ENCODE results near the gene MAMLD1.

MAMLD1 gene

DNA sequence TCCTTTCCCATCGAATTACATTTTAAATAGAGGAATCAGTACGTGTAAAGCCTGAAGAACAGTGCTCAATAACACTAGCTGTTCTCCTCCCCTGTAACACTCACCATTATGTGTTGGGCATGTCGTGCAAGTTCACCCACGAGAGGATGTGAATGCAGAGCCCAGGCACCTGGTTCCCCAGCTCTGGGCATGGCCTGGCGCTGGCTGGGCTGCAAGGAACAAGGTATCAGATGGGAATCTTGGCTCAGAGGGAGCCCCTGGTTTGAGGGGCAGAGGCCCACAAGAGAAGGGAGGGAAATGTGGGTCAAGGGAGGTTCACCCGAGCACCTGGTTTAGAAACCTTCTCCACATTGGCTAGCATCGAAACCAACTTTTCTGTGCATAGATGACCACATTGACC lies 163.6 kb downstream of the MAMLD1 start:
- TF ChIP-seq ESRRG (CRISPR knock-in tag; IDR thresholded peaks at IDR 0.05) = no peak
- no peak for TF ChIP-seq PPARA (CRISPR knock-in tag; IDR thresholded peaks at IDR 0.05; ENCODE audit: borderline replicate concordance)
- ATAC-seq = no peak

DNA sequence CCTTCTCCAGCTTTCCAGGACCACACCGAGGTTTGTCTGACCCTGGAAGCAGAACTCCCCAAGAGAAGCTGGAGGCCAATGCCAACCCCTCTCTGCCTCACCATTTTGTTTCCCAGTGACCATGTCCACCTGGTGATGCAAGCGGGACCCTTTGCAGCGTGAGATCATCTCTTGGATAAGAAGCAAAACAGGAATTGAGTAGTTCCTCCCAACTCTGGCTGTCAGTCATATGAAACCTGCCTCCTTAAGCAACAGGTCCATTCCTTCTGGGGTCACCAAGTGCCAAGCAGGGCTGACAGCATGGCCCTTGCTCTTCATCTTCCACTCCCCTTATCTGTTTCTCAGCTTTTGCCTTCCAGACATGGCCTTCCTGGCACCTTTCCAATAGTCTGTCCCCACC lies 164.0 kb downstream of the MAMLD1 start:
- TF ChIP-seq CSDC2 (CRISPR knock-in tag; IDR thresholded peaks at IDR 0.05) (no peak), ISL1 (CRISPR knock-in tag; IDR thresholded peaks at IDR 0.05) (no peak), GLIS3 (CRISPR knock-in tag; IDR thresholded peaks at IDR 0.05) (no peak), ZNF70 (CRISPR knock-in tag; IDR thresholded peaks at IDR 0.05) (no peak), ZFP30 (CRISPR knock-in tag; IDR thresholded peaks at IDR 0.05) (no peak), TCF4 (CRISPR knock-in tag; IDR thresholded peaks at IDR 0.05; ENCODE audit: borderline replicate concordance) (no peak), PPARA (CRISPR knock-in tag; IDR thresholded peaks at IDR 0.05; ENCODE audit: borderline replicate concordance) (no peak), BACH2 (CRISPR knock-in tag; IDR thresholded peaks at IDR 0.05; ENCODE audit: borderline replicate concordance) (no peak), ESRRG (CRISPR knock-in tag; IDR thresholded peaks at IDR 0.05) (no peak), RARB (CRISPR knock-in tag; IDR thresholded peaks at IDR 0.05) (no peak)
- TF ChIP-seq, protein P1, sequence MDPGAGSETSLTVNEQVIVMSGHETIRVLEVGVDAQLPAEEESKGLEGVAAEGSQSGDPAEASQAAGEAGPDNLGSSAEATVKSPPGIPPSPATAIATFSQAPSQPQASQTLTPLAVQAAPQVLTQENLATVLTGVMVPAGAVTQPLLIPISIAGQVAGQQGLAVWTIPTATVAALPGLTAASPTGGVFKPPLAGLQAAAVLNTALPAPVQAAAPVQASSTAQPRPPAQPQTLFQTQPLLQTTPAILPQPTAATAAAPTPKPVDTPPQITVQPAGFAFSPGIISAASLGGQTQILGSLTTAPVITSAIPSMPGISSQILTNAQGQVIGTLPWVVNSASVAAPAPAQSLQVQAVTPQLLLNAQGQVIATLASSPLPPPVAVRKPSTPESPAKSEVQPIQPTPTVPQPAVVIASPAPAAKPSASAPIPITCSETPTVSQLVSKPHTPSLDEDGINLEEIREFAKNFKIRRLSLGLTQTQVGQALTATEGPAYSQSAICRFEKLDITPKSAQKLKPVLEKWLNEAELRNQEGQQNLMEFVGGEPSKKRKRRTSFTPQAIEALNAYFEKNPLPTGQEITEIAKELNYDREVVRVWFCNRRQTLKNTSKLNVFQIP (CRISPR knock-in tag; IDR thresholded peaks at IDR 0.05; ENCODE audit: borderline replicate concordance, low read depth) = no peak
- ATAC-seq = no peak

DNA sequence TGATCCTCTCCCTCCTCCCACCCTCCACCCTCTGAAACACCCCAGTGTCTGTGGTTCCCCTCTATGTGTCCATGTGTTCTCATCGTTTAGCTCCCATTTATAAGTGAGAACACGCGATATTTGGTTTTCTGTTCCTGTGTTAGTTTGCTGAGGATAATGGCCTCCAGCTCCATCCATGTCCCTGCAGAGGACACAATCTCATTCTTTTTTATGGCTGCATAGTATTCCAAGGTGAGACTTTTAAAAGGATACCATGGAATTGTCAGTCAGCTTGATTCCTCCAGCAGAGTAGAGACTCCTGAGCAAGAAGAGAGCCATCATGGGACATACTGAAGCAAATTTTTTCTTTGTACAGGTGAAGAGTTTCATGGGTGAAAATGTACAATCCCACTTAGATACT lies 166.5 kb downstream of the MAMLD1 start:
- no peak for ATAC-seq
- TF ChIP-seq ISL1 (CRISPR knock-in tag; IDR thresholded peaks at IDR 0.05) (no peak), OSR1 (CRISPR knock-in tag; IDR thresholded peaks at IDR 0.05) (no peak), ZNF565 (CRISPR knock-in tag; conservative IDR thresholded peaks at IDR 0.05; ENCODE audit: low read depth) (no peak), TOX (CRISPR knock-in tag; IDR thresholded peaks at IDR 0.05; ENCODE audit: borderline replicate concordance) (no peak), GLIS3 (CRISPR knock-in tag; IDR thresholded peaks at IDR 0.05) (no peak), ZNF70 (CRISPR knock-in tag; IDR thresholded peaks at IDR 0.05) (no peak), RARB (CRISPR knock-in tag; IDR thresholded peaks at IDR 0.05) (no peak), ZFP30 (CRISPR knock-in tag; IDR thresholded peaks at IDR 0.05) (no peak), ESRRG (CRISPR knock-in tag; IDR thresholded peaks at IDR 0.05) (no peak), SNAI2 (CRISPR knock-in tag; IDR thresholded peaks at IDR 0.05) (no peak), ZC3H10 (CRISPR knock-in tag; IDR thresholded peaks at IDR 0.05) (no peak), ZFP3 (CRISPR knock-in tag; IDR thresholded peaks at IDR 0.05) (no peak), ARNTL (CRISPR knock-in tag; IDR thresholded peaks at IDR 0.05; ENCODE audit: borderline replicate concordance, low read depth) (no peak), PPARA (CRISPR knock-in tag; IDR thresholded peaks at IDR 0.05; ENCODE audit: borderline replicate concordance) (no peak)
- TF ChIP-seq, protein P2, sequence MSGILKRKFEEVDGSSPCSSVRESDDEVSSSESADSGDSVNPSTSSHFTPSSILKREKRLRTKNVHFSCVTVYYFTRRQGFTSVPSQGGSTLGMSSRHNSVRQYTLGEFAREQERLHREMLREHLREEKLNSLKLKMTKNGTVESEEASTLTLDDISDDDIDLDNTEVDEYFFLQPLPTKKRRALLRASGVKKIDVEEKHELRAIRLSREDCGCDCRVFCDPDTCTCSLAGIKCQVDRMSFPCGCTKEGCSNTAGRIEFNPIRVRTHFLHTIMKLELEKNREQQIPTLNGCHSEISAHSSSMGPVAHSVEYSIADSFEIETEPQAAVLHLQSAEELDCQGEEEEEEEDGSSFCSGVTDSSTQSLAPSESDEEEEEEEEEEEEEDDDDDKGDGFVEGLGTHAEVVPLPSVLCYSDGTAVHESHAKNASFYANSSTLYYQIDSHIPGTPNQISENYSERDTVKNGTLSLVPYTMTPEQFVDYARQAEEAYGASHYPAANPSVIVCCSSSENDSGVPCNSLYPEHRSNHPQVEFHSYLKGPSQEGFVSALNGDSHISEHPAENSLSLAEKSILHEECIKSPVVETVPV (CRISPR knock-in tag; IDR thresholded peaks at IDR 0.05) = no peak
- TF ChIP-seq, protein P1 (CRISPR knock-in tag; IDR thresholded peaks at IDR 0.05; ENCODE audit: borderline replicate concordance, low read depth) = no peak
- TF ChIP-seq, protein P3, sequence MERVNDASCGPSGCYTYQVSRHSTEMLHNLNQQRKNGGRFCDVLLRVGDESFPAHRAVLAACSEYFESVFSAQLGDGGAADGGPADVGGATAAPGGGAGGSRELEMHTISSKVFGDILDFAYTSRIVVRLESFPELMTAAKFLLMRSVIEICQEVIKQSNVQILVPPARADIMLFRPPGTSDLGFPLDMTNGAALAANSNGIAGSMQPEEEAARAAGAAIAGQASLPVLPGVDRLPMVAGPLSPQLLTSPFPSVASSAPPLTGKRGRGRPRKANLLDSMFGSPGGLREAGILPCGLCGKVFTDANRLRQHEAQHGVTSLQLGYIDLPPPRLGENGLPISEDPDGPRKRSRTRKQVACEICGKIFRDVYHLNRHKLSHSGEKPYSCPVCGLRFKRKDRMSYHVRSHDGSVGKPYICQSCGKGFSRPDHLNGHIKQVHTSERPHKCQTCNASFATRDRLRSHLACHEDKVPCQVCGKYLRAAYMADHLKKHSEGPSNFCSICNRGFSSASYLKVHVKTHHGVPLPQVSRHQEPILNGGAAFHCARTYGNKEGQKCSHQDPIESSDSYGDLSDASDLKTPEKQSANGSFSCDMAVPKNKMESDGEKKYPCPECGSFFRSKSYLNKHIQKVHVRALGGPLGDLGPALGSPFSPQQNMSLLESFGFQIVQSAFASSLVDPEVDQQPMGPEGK (CRISPR knock-in tag; IDR thresholded peaks at IDR 0.05; ENCODE audit: borderline replicate concordance) = no peak
- TF ChIP-seq, protein P4, sequence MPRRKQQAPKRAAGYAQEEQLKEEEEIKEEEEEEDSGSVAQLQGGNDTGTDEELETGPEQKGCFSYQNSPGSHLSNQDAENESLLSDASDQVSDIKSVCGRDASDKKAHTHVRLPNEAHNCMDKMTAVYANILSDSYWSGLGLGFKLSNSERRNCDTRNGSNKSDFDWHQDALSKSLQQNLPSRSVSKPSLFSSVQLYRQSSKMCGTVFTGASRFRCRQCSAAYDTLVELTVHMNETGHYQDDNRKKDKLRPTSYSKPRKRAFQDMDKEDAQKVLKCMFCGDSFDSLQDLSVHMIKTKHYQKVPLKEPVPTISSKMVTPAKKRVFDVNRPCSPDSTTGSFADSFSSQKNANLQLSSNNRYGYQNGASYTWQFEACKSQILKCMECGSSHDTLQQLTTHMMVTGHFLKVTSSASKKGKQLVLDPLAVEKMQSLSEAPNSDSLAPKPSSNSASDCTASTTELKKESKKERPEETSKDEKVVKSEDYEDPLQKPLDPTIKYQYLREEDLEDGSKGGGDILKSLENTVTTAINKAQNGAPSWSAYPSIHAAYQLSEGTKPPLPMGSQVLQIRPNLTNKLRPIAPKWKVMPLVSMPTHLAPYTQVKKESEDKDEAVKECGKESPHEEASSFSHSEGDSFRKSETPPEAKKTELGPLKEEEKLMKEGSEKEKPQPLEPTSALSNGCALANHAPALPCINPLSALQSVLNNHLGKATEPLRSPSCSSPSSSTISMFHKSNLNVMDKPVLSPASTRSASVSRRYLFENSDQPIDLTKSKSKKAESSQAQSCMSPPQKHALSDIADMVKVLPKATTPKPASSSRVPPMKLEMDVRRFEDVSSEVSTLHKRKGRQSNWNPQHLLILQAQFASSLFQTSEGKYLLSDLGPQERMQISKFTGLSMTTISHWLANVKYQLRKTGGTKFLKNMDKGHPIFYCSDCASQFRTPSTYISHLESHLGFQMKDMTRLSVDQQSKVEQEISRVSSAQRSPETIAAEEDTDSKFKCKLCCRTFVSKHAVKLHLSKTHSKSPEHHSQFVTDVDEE (CRISPR knock-in tag; IDR thresholded peaks at IDR 0.05) = no peak
